ACC112 (cell line): Measurements from ENCODE around the gene NCOR2.
"Not testable (repeated sequence)": the region's sequence is repeated elsewhere in the genome, so short reads cannot be mapped to it uniquely, and the experiment has no call there.

Source experiments
- H2AFZ ChIP-seq: fragments of 200-600 bp; sonication (generic); one replicate; pipeline ENCODE4 v1.6.0; 2017; ENCODE audit warnings: antibody characterized with exemption, low read length; ENCODE audit not compliant: unreplicated experiment
- H3K27ac ChIP-seq: fragments of 200-600 bp; sonication (generic); 2 replicates; pipeline ENCODE4 v1.5.1; 2014; ENCODE audit warnings: low read depth, mild to moderate bottlenecking, antibody characterized with exemption, low read length, moderate library complexity
- H3K27me3 ChIP-seq: fragments of 200-600 bp; sonication (generic); 2 replicates; pipeline ENCODE4 v1.6.1; 2014; ENCODE audit warnings: mild to moderate bottlenecking, antibody characterized with exemption, low read length, moderate library complexity, mixed read lengths; ENCODE audit not compliant: insufficient read depth
- H3K36me3 ChIP-seq: fragments of 200-600 bp; sonication (generic); 2 replicates; pipeline ENCODE4 v1.6.1; 2016; ENCODE audit warnings: mild to moderate bottlenecking, antibody characterized with exemption, low read length, moderate library complexity, mixed read lengths; ENCODE audit not compliant: insufficient read depth
- H3K4me1 ChIP-seq: fragments of 200-600 bp; sonication (generic); one replicate; pipeline ENCODE4 v1.6.1; 2016; ENCODE audit warnings: low read length, mixed read lengths; ENCODE audit not compliant: insufficient read depth, unreplicated experiment, control insufficient read depth
- H3K4me3 ChIP-seq: fragments of 200-600 bp; sonication (generic); 2 replicates; pipeline ENCODE4 v1.5.1; 2014; ENCODE audit warnings: mild to moderate bottlenecking, low read depth, low read length
- H3K79me2 ChIP-seq: fragments of 200-600 bp; sonication (generic); one replicate; pipeline ENCODE4 v1.6.0; 2016; ENCODE audit warnings: low read length; ENCODE audit not compliant: control insufficient read depth, unreplicated experiment, insufficient read depth

The NCOR2 gene

GRCh38 chr12:124588018-124588634 lies 20.7 kb upstream of the NCOR2 start:
- Histone ChIP-seq H3K4me3 (peak overlapping the region; percentile 43; the same call in 1 of the 2 replicates), H3K79me2 (no peaks in the 10 kb centered on the region), H3K36me3 (no peaks in the 10 kb centered on the region), H2AFZ (no peak overlapping the region), H3K27me3 (no peaks in the 10 kb centered on the region), H3K4me1 (peaks cover 21% of the 10 kb centered on the region), H3K27ac (peak overlapping the region; percentile 49; the same call in 1 of the 2 replicates)

DNA sequence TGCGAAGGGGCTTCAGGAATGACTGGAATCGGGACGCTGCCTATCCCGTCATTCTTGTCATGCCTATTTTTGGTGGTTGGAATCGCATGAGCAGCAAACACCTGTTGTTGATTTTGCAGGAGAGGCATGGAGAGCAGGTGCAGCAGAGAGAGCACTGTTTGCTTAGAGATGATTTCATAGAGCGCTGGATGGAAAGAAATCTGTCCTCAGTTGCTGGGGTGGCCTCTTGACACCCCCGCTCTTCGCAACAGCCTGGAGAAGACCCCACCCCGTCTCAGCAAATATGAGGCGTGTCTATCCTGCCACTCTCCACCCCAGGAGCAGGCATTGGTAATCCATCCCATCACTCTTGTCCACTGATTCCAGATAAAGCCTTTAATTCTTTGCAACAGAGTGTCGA lies 19.3 kb upstream of the NCOR2 start:
- Histone ChIP-seq H3K4me3 (no peak overlapping the region), H3K27ac (no peak overlapping the region), H3K27me3 (no peaks in the 10 kb centered on the region), H3K4me1 (peaks cover 9% of the 10 kb centered on the region), H2AFZ (no peak overlapping the region), H3K79me2 (no peaks in the 10 kb centered on the region), H3K36me3 (no peaks in the 10 kb centered on the region)

DNA sequence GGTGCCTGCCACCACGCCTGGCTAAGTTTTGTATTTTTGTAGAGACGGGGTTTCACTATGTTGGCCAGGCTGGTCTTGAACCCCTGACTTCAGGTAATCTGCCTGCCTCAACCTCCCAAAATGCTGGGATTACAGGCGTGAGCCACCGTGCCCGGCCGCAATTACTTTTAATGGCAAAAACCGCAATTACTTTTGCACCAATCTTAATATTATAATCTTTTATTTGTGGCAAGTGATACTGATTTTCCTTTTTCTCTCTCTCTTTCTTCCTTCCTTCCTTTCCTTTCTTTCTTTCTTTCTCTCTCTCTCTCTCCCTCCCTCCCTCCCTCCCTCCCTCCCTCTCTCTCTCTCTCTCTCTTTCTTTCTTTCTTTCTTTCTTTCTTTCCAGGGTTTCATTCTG lies 17.1 kb upstream of the NCOR2 start:
- not testable (repeated sequence) for H3K36me3 ChIP-seq, H3K79me2 ChIP-seq, H2AFZ ChIP-seq, H3K4me1 ChIP-seq, H3K27ac ChIP-seq, H3K4me3 ChIP-seq, H3K27me3 ChIP-seq

DNA sequence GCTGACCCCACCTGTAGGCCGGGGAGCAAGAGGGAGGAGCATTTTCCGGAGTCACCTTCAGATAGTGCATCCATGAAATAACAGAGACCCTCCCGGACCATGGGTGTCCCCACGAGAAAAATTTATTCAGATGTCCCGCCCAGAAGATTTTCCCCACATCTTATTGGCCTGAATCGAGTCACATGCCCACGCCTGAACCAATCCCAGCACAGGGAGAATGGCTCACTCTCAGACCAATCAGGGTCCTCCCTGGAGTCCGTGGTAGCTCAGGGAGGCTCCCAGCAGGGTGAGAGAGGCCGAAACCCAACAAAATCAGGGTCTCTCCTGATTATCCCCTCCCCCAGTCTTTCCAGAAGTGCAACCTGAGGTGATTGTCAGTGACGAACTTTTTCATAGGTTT lies 16.4 kb upstream of the NCOR2 start:
- H3K4me3 ChIP-seq: no peak overlapping the region
- no peak overlapping the region for H3K27ac ChIP-seq
- no peak overlapping the region for H2AFZ ChIP-seq
- no peaks in the 10 kb centered on the region for H3K27me3 ChIP-seq
- H3K79me2 ChIP-seq: no peaks in the 10 kb centered on the region
- no peaks in the 10 kb centered on the region for H3K36me3 ChIP-seq
- peaks cover 5% of the 10 kb centered on the region for H3K4me1 ChIP-seq

- Histone ChIP-seq H3K36me3 (no peaks in the 10 kb centered on the region), H3K4me3 (no peak overlapping the region), H2AFZ (no peak overlapping the region), H3K79me2 (no peaks in the 10 kb centered on the region), H3K27me3 (no peaks in the 10 kb centered on the region), H3K27ac (no peak overlapping the region), H3K4me1 (no peaks in the 10 kb centered on the region)
These were observed 14.7 kb upstream of the NCOR2 start for GRCh38 chr12:124582108-124582424.

- Histone ChIP-seq H3K36me3 (no peaks in the 10 kb centered on the region), H3K4me1 (no peaks in the 10 kb centered on the region), H3K4me3 (no peak overlapping the region), H2AFZ (no peak overlapping the region), H3K27ac (no peak overlapping the region), H3K27me3 (no peaks in the 10 kb centered on the region), H3K79me2 (no peaks in the 10 kb centered on the region)
These were observed 14.1 kb upstream of the NCOR2 start for GRCh38 chr12:124581307-124582107.

DNA sequence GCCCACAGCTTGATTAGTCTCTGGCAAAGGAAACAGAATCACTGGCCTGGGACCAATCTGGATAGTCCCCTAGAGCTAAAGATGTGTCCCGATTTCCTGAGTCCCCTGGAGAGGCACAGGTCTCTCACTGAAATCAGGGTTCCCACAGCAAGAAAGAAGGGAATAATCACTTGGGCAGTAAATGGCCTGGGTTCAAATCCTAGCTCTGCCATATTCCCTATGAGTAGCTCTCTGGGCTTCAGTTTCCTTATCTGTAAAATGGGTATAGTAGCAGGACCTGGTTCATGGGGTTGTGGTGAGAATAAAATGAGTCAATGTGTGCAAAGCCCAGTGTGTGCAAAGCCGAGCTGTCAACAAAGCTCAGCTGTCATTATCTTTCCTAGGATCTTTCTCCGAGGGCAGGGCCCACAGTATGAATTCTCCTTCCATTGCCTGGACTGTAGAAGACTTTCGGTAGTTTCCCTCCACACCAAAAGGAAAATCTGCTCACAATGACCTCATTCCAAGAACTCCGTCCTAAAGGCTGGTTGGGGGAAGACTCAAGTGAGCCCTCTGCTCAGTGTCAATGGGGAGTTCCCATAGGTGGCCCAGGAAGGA lies 12.6 kb upstream of the NCOR2 start:
- Histone ChIP-seq H3K79me2 (no peaks in the 10 kb centered on the region), H3K27ac (no peak overlapping the region), H2AFZ (no peak overlapping the region), H3K27me3 (no peaks in the 10 kb centered on the region), H3K36me3 (no peaks in the 10 kb centered on the region), H3K4me1 (no peaks in the 10 kb centered on the region), H3K4me3 (no peak overlapping the region)

- no peak overlapping the region for H2AFZ ChIP-seq
- no peak overlapping the region for H3K27ac ChIP-seq
- no peaks in the 10 kb centered on the region for H3K4me1 ChIP-seq
- H3K36me3 ChIP-seq: no peaks in the 10 kb centered on the region
- no peak overlapping the region for H3K4me3 ChIP-seq
- H3K27me3 ChIP-seq: no peaks in the 10 kb centered on the region
- no peaks in the 10 kb centered on the region for H3K79me2 ChIP-seq
These were observed 11.4 kb upstream of the NCOR2 start for GRCh38 chr12:124578854-124579253.

GRCh38 chr12:124578445-124578844 lies 11.0 kb upstream of the NCOR2 start:
- H3K36me3 ChIP-seq: no peaks in the 10 kb centered on the region
- no peaks in the 10 kb centered on the region for H3K27me3 ChIP-seq
- no peak overlapping the region for H2AFZ ChIP-seq

DNA sequence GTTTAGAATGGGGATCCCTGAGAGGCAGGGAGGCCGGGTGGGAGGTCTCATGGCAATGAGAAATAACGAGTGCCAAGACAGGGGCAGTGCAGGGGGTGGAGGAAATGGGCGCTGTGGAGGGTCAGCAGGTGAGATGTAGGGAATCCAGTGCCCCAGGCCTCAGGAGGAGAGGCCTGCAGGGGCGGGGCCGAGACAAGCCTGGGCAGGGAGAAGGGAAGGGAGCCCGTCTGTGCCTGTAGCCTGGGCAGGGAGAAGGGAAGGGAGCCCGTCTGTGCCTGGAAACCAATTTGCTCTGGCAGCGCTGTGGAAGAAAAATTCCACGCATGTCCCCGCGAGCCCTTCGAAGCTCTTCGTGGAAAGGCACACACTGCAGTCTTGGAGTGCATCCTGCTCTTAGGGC lies 10.6 kb upstream of the NCOR2 start:
- Histone ChIP-seq H3K27ac (no peak overlapping the region), H3K4me3 (no peak overlapping the region), H3K4me1 (no peaks in the 10 kb centered on the region), H3K27me3 (no peaks in the 10 kb centered on the region), H3K36me3 (no peaks in the 10 kb centered on the region), H3K79me2 (no peaks in the 10 kb centered on the region), H2AFZ (no peak overlapping the region)

More at GRCh38 chr12:124578445-124578844, 11.0 kb upstream of the NCOR2 start:
- Histone ChIP-seq H3K79me2 (no peaks in the 10 kb centered on the region), H3K4me1 (no peaks in the 10 kb centered on the region), H3K4me3 (no peak overlapping the region), H3K27ac (no peak overlapping the region)

DNA sequence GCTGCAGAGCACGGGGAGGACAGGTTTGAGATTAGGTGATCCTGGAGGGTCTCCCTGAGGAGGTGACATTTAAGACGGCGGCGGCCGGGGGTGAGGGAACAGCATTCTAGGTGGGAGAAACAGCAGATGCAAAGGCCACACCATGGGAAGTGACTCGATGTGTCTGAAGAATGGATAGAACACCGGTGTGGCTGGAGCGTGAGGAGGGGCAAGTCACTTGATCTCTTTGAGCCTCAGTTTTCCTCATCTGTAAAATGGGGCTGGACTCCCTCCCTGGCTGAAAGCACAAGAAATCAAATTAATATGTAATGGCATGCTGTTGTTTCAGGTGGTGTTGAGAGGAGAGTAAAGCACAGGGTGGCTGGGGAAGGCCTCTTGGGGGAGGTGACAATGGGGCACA lies 10.0 kb upstream of the NCOR2 start:
- no peak overlapping the region for H3K4me3 ChIP-seq
- no peak overlapping the region for H3K27ac ChIP-seq
- H3K36me3 ChIP-seq: no peaks in the 10 kb centered on the region
- H3K79me2 ChIP-seq: no peaks in the 10 kb centered on the region
- no peaks in the 10 kb centered on the region for H3K27me3 ChIP-seq
- H2AFZ ChIP-seq: no peak overlapping the region
- no peaks in the 10 kb centered on the region for H3K4me1 ChIP-seq
